Gastrocnemius medialis (tissue), 4 donors: ENCODE measurements around the gene FNDC3B.

Experiments
- POLR2A ChIP-seq, 2 donors: fragments of 450-650 bp; IDR thresholded peaks; one replicate each; pipeline ENCODE4 v1.6.1; 2017; ENCODE audit warnings: antibody characterized with exemption in 2 of 2, mild to moderate bottlenecking in 2 of 2, moderate library complexity in 2 of 2
- TF ChIP-seq, protein P1 (sequence below), 5 experiments: fragments of 450-650 bp in 3 of 5; fragments of 200-600 bp in 2 of 5; sonication (generic) in 2 of 5; IDR thresholded peaks in 4 of 5; conservative IDR thresholded peaks in 1 of 5; 1 replicate in 4 of 5; 2 replicates in 1 of 5; pipeline ENCODE4 v1.5.1; 2016 to 2019; ENCODE audit warnings: antibody characterized with exemption in 5 of 5, mild to moderate bottlenecking in 3 of 5, moderate library complexity in 3 of 5

DNA sequence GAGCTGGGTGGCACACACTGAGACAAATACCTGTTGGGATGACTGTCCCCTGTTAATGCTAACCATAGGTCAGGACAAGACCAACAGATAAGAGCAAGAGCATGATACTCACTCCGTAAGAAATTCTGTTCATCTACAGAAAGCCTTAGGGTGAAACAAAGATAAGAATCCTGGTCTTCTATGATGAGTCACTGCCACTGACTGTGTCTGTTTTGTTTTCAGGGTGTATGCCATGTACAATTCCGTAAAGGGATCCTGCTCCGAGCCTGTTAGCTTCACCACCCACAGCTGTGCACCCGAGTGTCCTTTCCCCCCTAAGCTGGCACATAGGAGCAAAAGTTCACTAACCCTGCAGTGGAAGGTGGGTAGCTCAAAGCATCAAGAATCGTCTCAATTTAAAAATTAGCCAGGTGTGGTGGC lies 267.8 kb downstream of the FNDC3B start:
- TF ChIP-seq, protein P1, sequence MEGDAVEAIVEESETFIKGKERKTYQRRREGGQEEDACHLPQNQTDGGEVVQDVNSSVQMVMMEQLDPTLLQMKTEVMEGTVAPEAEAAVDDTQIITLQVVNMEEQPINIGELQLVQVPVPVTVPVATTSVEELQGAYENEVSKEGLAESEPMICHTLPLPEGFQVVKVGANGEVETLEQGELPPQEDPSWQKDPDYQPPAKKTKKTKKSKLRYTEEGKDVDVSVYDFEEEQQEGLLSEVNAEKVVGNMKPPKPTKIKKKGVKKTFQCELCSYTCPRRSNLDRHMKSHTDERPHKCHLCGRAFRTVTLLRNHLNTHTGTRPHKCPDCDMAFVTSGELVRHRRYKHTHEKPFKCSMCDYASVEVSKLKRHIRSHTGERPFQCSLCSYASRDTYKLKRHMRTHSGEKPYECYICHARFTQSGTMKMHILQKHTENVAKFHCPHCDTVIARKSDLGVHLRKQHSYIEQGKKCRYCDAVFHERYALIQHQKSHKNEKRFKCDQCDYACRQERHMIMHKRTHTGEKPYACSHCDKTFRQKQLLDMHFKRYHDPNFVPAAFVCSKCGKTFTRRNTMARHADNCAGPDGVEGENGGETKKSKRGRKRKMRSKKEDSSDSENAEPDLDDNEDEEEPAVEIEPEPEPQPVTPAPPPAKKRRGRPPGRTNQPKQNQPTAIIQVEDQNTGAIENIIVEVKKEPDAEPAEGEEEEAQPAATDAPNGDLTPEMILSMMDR (IDR thresholded peaks at IDR 0.05 in 4 of 5, conservative IDR thresholded peaks at IDR 0.05 in 1 of 5): no peak
- TF ChIP-seq POLR2A (IDR thresholded peaks at IDR 0.05): no peak
